Measurements from ENCODE around the gene SNRNP200. TPM values are rescaled to one million over a fixed set of nuclear protein-coding genes. Genes with fewer than 3 reads are reported as not detected.
"Not testable (repeated sequence)": the region's sequence is repeated elsewhere in the genome, so short reads cannot be mapped to it uniquely, and the experiment has no call there.

Gene SNRNP200
- total RNA-seq, 3 donors from 2014 or later (not counting 1 experiment from before 2014, with no cell fraction given), result 207 to 236 (median 228) TPM

DNA sequence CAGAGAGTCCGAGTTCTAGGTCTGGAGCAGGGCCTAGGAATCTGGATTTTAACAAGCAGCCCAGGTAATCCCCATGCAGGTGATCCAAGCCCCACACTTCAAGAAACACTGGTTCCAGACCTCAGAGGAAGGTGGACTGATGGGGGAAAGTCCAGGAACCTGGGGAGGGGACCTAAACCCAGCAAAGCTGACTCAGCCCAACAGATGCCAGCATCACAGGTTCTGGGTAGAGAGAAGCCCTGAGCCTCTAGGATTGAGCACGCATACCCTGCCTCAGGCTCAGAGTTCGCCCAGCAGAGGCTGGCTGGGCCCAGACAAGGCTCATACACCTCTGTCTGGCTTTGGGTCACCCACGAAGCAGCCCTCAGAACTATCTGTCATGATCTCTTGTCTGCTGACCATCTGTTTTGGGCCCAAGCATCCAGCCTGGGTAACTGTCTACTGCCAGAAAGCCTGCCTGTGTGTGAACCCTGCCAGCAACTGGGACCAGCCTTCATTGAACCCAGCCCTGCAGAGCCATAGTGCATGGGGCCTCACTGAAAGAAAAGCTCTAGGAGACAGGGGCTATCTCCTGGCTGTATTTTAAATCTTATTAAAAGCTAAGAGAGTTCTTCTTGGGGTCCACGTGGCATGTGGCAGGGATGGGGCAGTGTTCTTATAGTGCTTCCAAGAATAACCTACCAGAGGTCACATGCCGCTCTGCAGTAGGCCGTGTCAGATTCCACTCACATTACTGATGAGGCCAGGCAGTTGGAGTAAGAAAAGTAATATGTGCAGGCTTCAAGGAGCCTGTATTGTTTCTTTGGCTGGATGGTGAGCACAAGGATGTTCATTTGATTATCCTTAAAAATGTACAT is 47.0 kb downstream of the SNRNP200 start:
- Histone ChIP-seq H3K4me3 (ENCODE audit: low read length) (no peak overlapping the region), H3K27ac (ENCODE audit: low read length) (no peak overlapping the region), H3K27me3 (ENCODE audit: control insufficient read depth, insufficient read depth, low read length) (no peaks in the 10 kb centered on the region), H3K4me1 (ENCODE audit: control insufficient read depth, insufficient read depth, low read length) (peaks cover 58% of the 10 kb centered on the region), H3K9me3 (ENCODE audit: control insufficient read depth, insufficient read depth, low read length) (no peaks in the 10 kb centered on the region), H3K36me3 (ENCODE audit: control insufficient read depth, insufficient read depth, low read length) (peaks cover 36% of the 10 kb centered on the region)
- Mint-ChIP-seq H3K27ac (peak overlapping the region; percentile 14 to 85), H3K9me3 (no peaks in the 10 kb centered on the region), H3K36me3 (no peaks in the 10 kb centered on the region), H3K4me3 (no peak overlapping the region), H3K4me1 (peaks cover 40 to 51% of the 10 kb centered on the region in 2 donors), H3K27me3 (ENCODE audit: low read depth in 2 of 2) (no peaks in the 10 kb centered on the region)
- WGBS (ENCODE audit: insufficient coverage), result 88% methylated on average over 7 of the region's 7 CpGs
- ATAC-seq (no peak), DNase-seq (no peak)
- TF ChIP-seq, protein P1, sequence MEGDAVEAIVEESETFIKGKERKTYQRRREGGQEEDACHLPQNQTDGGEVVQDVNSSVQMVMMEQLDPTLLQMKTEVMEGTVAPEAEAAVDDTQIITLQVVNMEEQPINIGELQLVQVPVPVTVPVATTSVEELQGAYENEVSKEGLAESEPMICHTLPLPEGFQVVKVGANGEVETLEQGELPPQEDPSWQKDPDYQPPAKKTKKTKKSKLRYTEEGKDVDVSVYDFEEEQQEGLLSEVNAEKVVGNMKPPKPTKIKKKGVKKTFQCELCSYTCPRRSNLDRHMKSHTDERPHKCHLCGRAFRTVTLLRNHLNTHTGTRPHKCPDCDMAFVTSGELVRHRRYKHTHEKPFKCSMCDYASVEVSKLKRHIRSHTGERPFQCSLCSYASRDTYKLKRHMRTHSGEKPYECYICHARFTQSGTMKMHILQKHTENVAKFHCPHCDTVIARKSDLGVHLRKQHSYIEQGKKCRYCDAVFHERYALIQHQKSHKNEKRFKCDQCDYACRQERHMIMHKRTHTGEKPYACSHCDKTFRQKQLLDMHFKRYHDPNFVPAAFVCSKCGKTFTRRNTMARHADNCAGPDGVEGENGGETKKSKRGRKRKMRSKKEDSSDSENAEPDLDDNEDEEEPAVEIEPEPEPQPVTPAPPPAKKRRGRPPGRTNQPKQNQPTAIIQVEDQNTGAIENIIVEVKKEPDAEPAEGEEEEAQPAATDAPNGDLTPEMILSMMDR (IDR thresholded peaks at IDR 0.05), result no peak
- intact Hi-C loops (cut with micrococcal nuclease), result no loop called here

DNA sequence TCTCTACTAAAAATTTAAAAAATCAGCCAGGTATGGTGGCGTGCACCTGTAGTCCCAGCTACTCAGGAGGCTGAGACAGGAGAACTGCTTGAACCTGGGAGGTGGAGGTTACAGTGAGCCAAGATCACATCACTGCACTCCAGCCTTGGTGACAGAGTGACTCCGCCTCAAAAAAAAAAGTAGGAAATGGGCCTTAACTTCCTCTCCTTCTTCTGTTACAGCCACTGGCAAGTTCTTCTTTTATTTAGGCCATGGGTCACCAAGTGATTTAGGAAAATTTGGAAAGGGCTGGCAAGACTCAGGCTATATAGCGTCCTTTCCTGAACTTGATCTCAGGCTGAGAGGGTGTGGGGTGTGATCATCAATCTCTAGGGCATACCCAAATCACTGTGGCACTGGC is 47.6 kb downstream of the SNRNP200 start:
- H3K27ac ChIP-seq (ENCODE audit: low read length); H3K9me3 ChIP-seq (ENCODE audit: control insufficient read depth, insufficient read depth, low read length); H3K4me3 Mint-ChIP-seq; H3K36me3 Mint-ChIP-seq; ATAC-seq; H3K27me3 Mint-ChIP-seq (ENCODE audit: low read depth in 2 of 2); H3K9me3 Mint-ChIP-seq; intact Hi-C loops (cut with micrococcal nuclease); H3K27me3 ChIP-seq (ENCODE audit: control insufficient read depth, insufficient read depth, low read length); H3K4me3 ChIP-seq (ENCODE audit: low read length); DNase-seq: not testable (repeated sequence)
- Mint-ChIP-seq H3K4me1 (peaks cover 40 to 51% of the 10 kb centered on the region in 2 donors), H3K27ac (peak overlapping the region in 1 of 2 donors; percentile 85)
- Histone ChIP-seq H3K36me3 (ENCODE audit: control insufficient read depth, insufficient read depth, low read length) (peaks cover 43% of the 10 kb centered on the region), H3K4me1 (ENCODE audit: control insufficient read depth, insufficient read depth, low read length) (peaks cover 58% of the 10 kb centered on the region)
- WGBS (ENCODE audit: insufficient coverage), result 88% methylated on average over 2 of the region's 3 CpGs

DNA sequence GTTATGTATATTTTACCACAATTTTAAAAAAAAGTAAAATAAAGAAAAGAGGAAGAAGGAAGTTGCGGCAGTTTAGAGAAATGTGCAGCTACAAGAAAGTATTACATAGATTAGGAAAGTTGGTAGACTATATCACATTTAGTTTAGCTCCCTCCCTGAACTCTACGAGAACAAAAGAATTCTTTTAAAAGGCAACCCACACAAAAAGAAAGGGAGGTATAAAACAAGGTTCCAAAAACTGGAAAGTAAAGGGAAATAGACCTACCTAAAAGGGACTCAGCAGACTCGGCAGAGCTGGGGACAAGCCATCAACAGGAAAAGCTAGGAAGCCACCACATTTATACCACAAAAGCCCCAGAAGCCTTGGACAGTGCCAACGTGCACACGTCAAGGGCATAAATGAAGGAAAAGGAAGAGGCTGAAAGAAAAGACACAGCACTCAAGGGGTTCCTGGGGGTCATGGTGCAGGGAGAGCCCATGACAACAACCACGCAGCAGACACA is 48.7 kb downstream of the SNRNP200 start:
- intact Hi-C loops (cut with micrococcal nuclease), result no loop called here
- Mint-ChIP-seq H3K36me3 (no peaks in the 10 kb centered on the region), H3K27ac (peak overlapping the region; percentile 82 to 85), H3K9me3 (no peaks in the 10 kb centered on the region), H3K4me1 (peaks cover 40 to 51% of the 10 kb centered on the region in 2 donors), H3K4me3 (peak overlapping the region; percentile 52), H3K27me3 (ENCODE audit: low read depth in 2 of 2) (no peaks in the 10 kb centered on the region)
- Histone ChIP-seq H3K4me3 (ENCODE audit: low read length) (no peak overlapping the region), H3K27me3 (ENCODE audit: control insufficient read depth, insufficient read depth, low read length) (no peaks in the 10 kb centered on the region), H3K9me3 (ENCODE audit: control insufficient read depth, insufficient read depth, low read length) (no peaks in the 10 kb centered on the region), H3K36me3 (ENCODE audit: control insufficient read depth, insufficient read depth, low read length) (peaks cover 54% of the 10 kb centered on the region), H3K27ac (ENCODE audit: low read length) (peak overlapping the region; percentile 54), H3K4me1 (ENCODE audit: control insufficient read depth, insufficient read depth, low read length) (peaks cover 56% of the 10 kb centered on the region)
- ATAC-seq (no peak), DNase-seq (peak in 1 of 2 donors; percentile 23)
- TF ChIP-seq, protein P1 (IDR thresholded peaks at IDR 0.05), result no peak
- WGBS (ENCODE audit: insufficient coverage), result 29% methylated on average over 3 of the region's 6 CpGs

DNA sequence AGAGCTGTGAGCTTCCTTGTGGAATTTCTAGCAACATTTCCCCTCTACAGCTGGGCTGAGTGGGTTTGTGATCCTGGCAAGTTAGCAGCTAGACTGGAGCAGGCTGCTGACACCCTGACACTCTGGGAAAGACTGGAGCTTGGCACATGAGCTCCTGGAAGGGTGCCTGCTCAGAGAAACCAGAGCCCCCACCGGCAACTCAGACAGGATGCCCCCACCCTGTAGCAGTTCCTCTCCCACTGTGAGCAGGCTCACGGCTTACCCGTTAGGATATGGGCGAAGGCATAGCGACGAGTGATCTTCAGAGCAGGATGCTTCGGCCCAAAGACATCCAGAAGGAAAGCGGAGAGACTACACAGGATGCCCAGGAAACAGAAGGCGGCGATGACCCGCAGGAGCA is 50.8 kb downstream of the SNRNP200 start:
- no peak overlapping the region for H3K4me3 ChIP-seq (ENCODE audit: low read length)
- ATAC-seq (no peak), DNase-seq (no peak)
- peaks cover 41% of the 10 kb centered on the region for H3K4me1 ChIP-seq (ENCODE audit: control insufficient read depth, insufficient read depth, low read length)
- no peaks in the 10 kb centered on the region for H3K27me3 ChIP-seq (ENCODE audit: control insufficient read depth, insufficient read depth, low read length)
- no peak overlapping the region for H3K27ac ChIP-seq (ENCODE audit: low read length)
- intact Hi-C loops (cut with micrococcal nuclease), result no loop called here
- H3K36me3 ChIP-seq (ENCODE audit: control insufficient read depth, insufficient read depth, low read length), result peaks cover 60% of the 10 kb centered on the region
- Mint-ChIP-seq H3K36me3 (no peaks in the 10 kb centered on the region), H3K4me3 (no peak overlapping the region), H3K27me3 (ENCODE audit: low read depth in 2 of 2) (no peaks in the 10 kb centered on the region), H3K27ac (peak overlapping the region in 1 of 2 donors; percentile 38), H3K9me3 (no peaks in the 10 kb centered on the region), H3K4me1 (peaks cover 35 to 44% of the 10 kb centered on the region in 2 donors)
- WGBS (ENCODE audit: insufficient coverage), result 63% methylated on average over 11 of the region's 11 CpGs
- no peaks in the 10 kb centered on the region for H3K9me3 ChIP-seq (ENCODE audit: control insufficient read depth, insufficient read depth, low read length)
- TF ChIP-seq, protein P1 (IDR thresholded peaks at IDR 0.05), result no peak

All from natural killer cell (primary cell).